Measurements from ENCODE around the gene SLC1A2. TPM values are rescaled to one million over a fixed set of nuclear protein-coding genes. Genes with fewer than 3 reads are reported as not detected.
A peak's percentile ranks its signal among the peaks of the same experiment; 100 is the strongest.

SLC1A2 gene
- total and polyA plus RNA-seq, 7 experiments from 2014 or later: 0.13 to 0.69 (median 0.24) TPM; not detected in 4

GRCh38 chr11:35321111-35321510 is 98.2 kb downstream of the SLC1A2 start:
- H3K27me3 Mint-ChIP-seq: peaks cover 0 to 15% (median 0%) of the 10 kb centered on the region in 5 donors
- H3K27me3 ChIP-seq (ENCODE audit: control insufficient read depth in 2 of 2, insufficient read depth in 2 of 2, low read length in 2 of 2): no peaks in the 10 kb centered on the region
- intact Hi-C loops (cut with micrococcal nuclease): no loop called here
- H3K4me3 ChIP-seq (ENCODE audit: low read length): no peak overlapping the region
- H3K4me1 Mint-ChIP-seq: peaks cover 13 to 62% (median 43%) of the 10 kb centered on the region in 7 donors
- peaks cover 0 to 9% of the 10 kb centered on the region in 2 donors for H3K4me1 ChIP-seq (ENCODE audit: control insufficient read depth in 2 of 2, insufficient read depth in 2 of 2, low read length in 2 of 2)
- no peak overlapping the region for H3K27ac ChIP-seq (ENCODE audit: low read depth, low read length)
- POLR2A ChIA-PET: interaction anchor here (0.8 to 4.6 kb wide), 2 partner anchors 10 to 16 kb away, joined by 3 to 30 read pairs; no protein-coding TSS in a partner anchor
- H3K4me3 Mint-ChIP-seq: no peak overlapping the region
- H3K36me3 ChIP-seq (ENCODE audit: control insufficient read depth in 2 of 3, insufficient read depth in 3 of 3, low read length in 3 of 3): no peaks in the 10 kb centered on the region
- CTCF ChIA-PET: interaction anchor here (0.6 kb wide), 1 partner anchor 8 kb away, joined by 3 read pairs; no protein-coding TSS in a partner anchor
- H3K9me3 Mint-ChIP-seq: peaks cover 0 to 5% (median 0%) of the 10 kb centered on the region in 11 donors
- peak overlapping the region in 1 of 9 donors; percentile 23 for H3K27ac Mint-ChIP-seq
- ATAC-seq (no peak), DNase-seq (no peak)
- no peaks in the 10 kb centered on the region for H3K9me3 ChIP-seq (ENCODE audit: control insufficient read depth in 2 of 3, low read length in 3 of 3)
- peaks cover 0 to 11% (median 5%) of the 10 kb centered on the region in 5 donors for H3K36me3 Mint-ChIP-seq

- ChIA-PET CTCF (interaction anchor here (0.6 kb wide), 1 partner anchor 85 kb away, joined by 3 read pairs; no protein-coding TSS in a partner anchor), POLR2A (interaction anchor here (0.8 to 4.6 kb wide), 7 partner anchors 9 to 386 kb away, joined by 3 to 30 read pairs (median 3); no protein-coding TSS in a partner anchor)
- Histone ChIP-seq H3K9me3 (ENCODE audit: control insufficient read depth in 2 of 3, low read length in 3 of 3) (no peaks in the 10 kb centered on the region), H3K27me3 (ENCODE audit: control insufficient read depth in 2 of 2, insufficient read depth in 2 of 2, low read length in 2 of 2) (no peaks in the 10 kb centered on the region), H3K4me1 (ENCODE audit: control insufficient read depth in 2 of 2, insufficient read depth in 2 of 2, low read length in 2 of 2) (peaks cover 0 to 9% of the 10 kb centered on the region in 2 donors), H3K36me3 (ENCODE audit: control insufficient read depth in 2 of 3, insufficient read depth in 3 of 3, low read length in 3 of 3) (no peaks in the 10 kb centered on the region), H3K4me3 (ENCODE audit: low read length) (no peak overlapping the region), H3K27ac (ENCODE audit: low read depth, low read length) (no peak overlapping the region)
- peaks cover 0 to 2% (median 0%) of the 10 kb centered on the region in 11 donors for H3K9me3 Mint-ChIP-seq
- intact Hi-C loops (cut with micrococcal nuclease): loop anchor here in 1 of 2 donors (1.0 kb wide), 1 partner anchor 12 kb away; no protein-coding TSS in a partner anchor
- H3K36me3 Mint-ChIP-seq: peaks cover 0 to 7% (median 3%) of the 10 kb centered on the region in 5 donors
- ATAC-seq (peak; percentile 29), DNase-seq (no peak)
- H3K27ac Mint-ChIP-seq: peak overlapping the region in 6 of 9 donors; percentile 12 to 73 (median 50)
- H3K4me3 Mint-ChIP-seq: peak overlapping the region in 5 of 10 donors; percentile 10 to 54 (median 52)
- peaks cover 0 to 8% (median 0%) of the 10 kb centered on the region in 5 donors for H3K27me3 Mint-ChIP-seq
- peaks cover 12 to 53% (median 32%) of the 10 kb centered on the region in 7 donors for H3K4me1 Mint-ChIP-seq
Observed at GRCh38 chr11:35318977-35319925, 100.1 kb downstream of the SLC1A2 start.

- H3K9me3 Mint-ChIP-seq: peaks cover 0 to 2% (median 0%) of the 10 kb centered on the region in 11 donors
- H3K4me1 ChIP-seq (ENCODE audit: control insufficient read depth in 2 of 2, insufficient read depth in 2 of 2, low read length in 2 of 2): peaks cover 0 to 13% of the 10 kb centered on the region in 2 donors
- no peak overlapping the region for H3K4me3 ChIP-seq (ENCODE audit: low read length)
- peaks cover 0 to 7% (median 3%) of the 10 kb centered on the region in 5 donors for H3K36me3 Mint-ChIP-seq
- no peak overlapping the region for H3K4me3 Mint-ChIP-seq
- H3K4me1 Mint-ChIP-seq: peaks cover 12 to 48% (median 27%) of the 10 kb centered on the region in 7 donors
- peak overlapping the region in 1 of 9 donors; percentile 73 for H3K27ac Mint-ChIP-seq
- H3K27ac ChIP-seq (ENCODE audit: low read depth, low read length): no peak overlapping the region
- ChIA-PET CTCF (interaction anchor here (0.6 to 0.9 kb wide), 3 partner anchors 10 to 320 kb away, joined by 3 to 4 read pairs (median 4); no protein-coding TSS in a partner anchor), POLR2A (interaction anchor here (1.0 to 4.6 kb wide), 5 partner anchors 8 to 385 kb away, joined by 3 to 30 read pairs (median 3); no protein-coding TSS in a partner anchor)
- no peaks in the 10 kb centered on the region for H3K27me3 ChIP-seq (ENCODE audit: control insufficient read depth in 2 of 2, insufficient read depth in 2 of 2, low read length in 2 of 2)
- H3K36me3 ChIP-seq (ENCODE audit: control insufficient read depth in 2 of 3, insufficient read depth in 3 of 3, low read length in 3 of 3): no peaks in the 10 kb centered on the region
- DNase-seq (no peak), ATAC-seq (no peak)
- intact Hi-C loops (cut with micrococcal nuclease): no loop called here
- peaks cover 0 to 8% (median 0%) of the 10 kb centered on the region in 5 donors for H3K27me3 Mint-ChIP-seq
- H3K9me3 ChIP-seq (ENCODE audit: control insufficient read depth in 2 of 3, low read length in 3 of 3): no peaks in the 10 kb centered on the region
Observed at GRCh38 chr11:35318309-35318708, 101.0 kb downstream of the SLC1A2 start.

GRCh38 chr11:35317253-35317652 is 102.1 kb downstream of the SLC1A2 start:
- H3K36me3 ChIP-seq (ENCODE audit: control insufficient read depth in 2 of 3, insufficient read depth in 3 of 3, low read length in 3 of 3): no peaks in the 10 kb centered on the region
- H3K4me3 Mint-ChIP-seq: no peak overlapping the region
- H3K9me3 Mint-ChIP-seq: peaks cover 0 to 2% (median 0%) of the 10 kb centered on the region in 11 donors
- intact Hi-C loops (cut with micrococcal nuclease): no loop called here
- peaks cover 0 to 7% (median 3%) of the 10 kb centered on the region in 5 donors for H3K36me3 Mint-ChIP-seq
- H3K27me3 ChIP-seq (ENCODE audit: control insufficient read depth in 2 of 2, insufficient read depth in 2 of 2, low read length in 2 of 2): no peaks in the 10 kb centered on the region
- H3K9me3 ChIP-seq (ENCODE audit: control insufficient read depth in 2 of 3, low read length in 3 of 3): no peaks in the 10 kb centered on the region
- peaks cover 0 to 13% of the 10 kb centered on the region in 2 donors for H3K4me1 ChIP-seq (ENCODE audit: control insufficient read depth in 2 of 2, insufficient read depth in 2 of 2, low read length in 2 of 2)
- no peak overlapping the region for H3K4me3 ChIP-seq (ENCODE audit: low read length)
- no peak overlapping the region for H3K27ac Mint-ChIP-seq
- H3K4me1 Mint-ChIP-seq: peaks cover 10 to 47% (median 29%) of the 10 kb centered on the region in 7 donors
- no peaks in the 10 kb centered on the region for H3K27me3 Mint-ChIP-seq
- ATAC-seq (no peak), DNase-seq (no peak)
- CTCF ChIA-PET: interaction anchor here (0.9 to 3.0 kb wide), 2 partner anchors 11 kb away, joined by 4 to 11 read pairs; no protein-coding TSS in a partner anchor
- no peak overlapping the region for H3K27ac ChIP-seq (ENCODE audit: low read depth, low read length)
- POLR2A ChIA-PET: interaction anchor here (1.2 to 1.3 kb wide), 2 partner anchors 9 to 17 kb away, joined by 3 read pairs; no protein-coding TSS in a partner anchor

- Histone ChIP-seq H3K27ac (ENCODE audit: low read depth, low read length) (no peak overlapping the region), H3K27me3 (ENCODE audit: control insufficient read depth in 2 of 2, insufficient read depth in 2 of 2, low read length in 2 of 2) (no peaks in the 10 kb centered on the region), H3K9me3 (ENCODE audit: control insufficient read depth in 2 of 3, low read length in 3 of 3) (no peaks in the 10 kb centered on the region), H3K4me3 (ENCODE audit: low read length) (no peak overlapping the region), H3K4me1 (ENCODE audit: control insufficient read depth in 2 of 2, insufficient read depth in 2 of 2, low read length in 2 of 2) (peaks cover 0 to 13% of the 10 kb centered on the region in 2 donors), H3K36me3 (ENCODE audit: control insufficient read depth in 2 of 3, insufficient read depth in 3 of 3, low read length in 3 of 3) (no peaks in the 10 kb centered on the region)
- intact Hi-C loops (cut with micrococcal nuclease): no loop called here
- POLR2A ChIA-PET: interaction anchor here (1.2 to 2.4 kb wide), 3 partner anchors 10 to 19 kb away, joined by 3 to 9 read pairs (median 3); no protein-coding TSS in a partner anchor
- H3K4me3 Mint-ChIP-seq: no peak overlapping the region
- H3K9me3 Mint-ChIP-seq: peaks cover 0 to 2% (median 0%) of the 10 kb centered on the region in 11 donors
- ATAC-seq: no peak
- CTCF ChIA-PET: interaction anchor here (0.6 to 3.0 kb wide), 3 partner anchors 10 to 91 kb away, joined by 3 to 11 read pairs (median 7); no protein-coding TSS in a partner anchor
- peaks cover 10 to 42% (median 29%) of the 10 kb centered on the region in 7 donors for H3K4me1 Mint-ChIP-seq
- peaks cover 0 to 7% (median 3%) of the 10 kb centered on the region in 5 donors for H3K36me3 Mint-ChIP-seq
- H3K27me3 Mint-ChIP-seq: no peaks in the 10 kb centered on the region
- H3K27ac Mint-ChIP-seq: peak overlapping the region in 2 of 9 donors; percentile 7 to 62
- no peak for DNase-seq
Observed at GRCh38 chr11:35316161-35316560, 103.2 kb downstream of the SLC1A2 start.

- H3K27me3 ChIP-seq (ENCODE audit: control insufficient read depth in 2 of 2, insufficient read depth in 2 of 2, low read length in 2 of 2): no peaks in the 10 kb centered on the region
- POLR2A ChIA-PET: interaction anchor here (0.6 to 1.2 kb wide), 5 partner anchors 10 to 196 kb away, joined by 3 read pairs; no protein-coding TSS in a partner anchor
- ATAC-seq: no peak
- H3K4me1 ChIP-seq (ENCODE audit: control insufficient read depth in 2 of 2, insufficient read depth in 2 of 2, low read length in 2 of 2): peaks cover 0 to 8% of the 10 kb centered on the region in 2 donors
- H3K27ac Mint-ChIP-seq: no peak overlapping the region
- H3K4me3 ChIP-seq (ENCODE audit: low read length): no peak overlapping the region
- H3K27ac ChIP-seq (ENCODE audit: low read depth, low read length): no peak overlapping the region
- no peak overlapping the region for H3K4me3 Mint-ChIP-seq
- peaks cover 0 to 4% (median 0%) of the 10 kb centered on the region in 5 donors for H3K36me3 Mint-ChIP-seq
- no peaks in the 10 kb centered on the region for H3K9me3 ChIP-seq (ENCODE audit: control insufficient read depth in 2 of 3, low read length in 3 of 3)
- H3K4me1 Mint-ChIP-seq: peaks cover 8 to 28% (median 13%) of the 10 kb centered on the region in 7 donors
- intact Hi-C loops (cut with micrococcal nuclease): no loop called here
- CTCF ChIA-PET: interaction anchor here (0.6 to 1.3 kb wide), 3 partner anchors 41 to 315 kb away, joined by 3 read pairs; no protein-coding TSS in a partner anchor
- no peaks in the 10 kb centered on the region for H3K36me3 ChIP-seq (ENCODE audit: control insufficient read depth in 2 of 3, insufficient read depth in 3 of 3, low read length in 3 of 3)
- H3K9me3 Mint-ChIP-seq: no peaks in the 10 kb centered on the region
- no peak for DNase-seq
- H3K27me3 Mint-ChIP-seq: peaks cover 0 to 2% (median 0%) of the 10 kb centered on the region in 5 donors
Observed at GRCh38 chr11:35313760-35314153, 105.6 kb downstream of the SLC1A2 start.
